Karpas-422 (cell line): ENCODE results near the gene EFCAB8. TPM values are rescaled to one million over a fixed set of nuclear protein-coding genes. Genes with fewer than 3 reads are reported as not detected.
"Not testable (repeated sequence)": the region's sequence is repeated elsewhere in the genome, so short reads cannot be mapped to it uniquely, and the experiment has no call there.

ENCODE experiments used
- DNase-seq: peaks from one replicate; pipeline ENCODE4 v3.0.0-alpha.2; 2015
- H2AFZ ChIP-seq: fragments of 200-600 bp; sonication (generic); 2 replicates; pipeline ENCODE4 v1.6.1; 2014; ENCODE audit warnings: antibody characterized with exemption, low read length, mixed read lengths
- H3K27ac ChIP-seq: fragments of 200-600 bp; sonication (generic); 2 replicates; pipeline ENCODE4 v1.5.1; 2014; ENCODE audit warnings: mild to moderate bottlenecking, low read length, moderate library complexity
- H3K27me3 ChIP-seq: fragments of 200-600 bp; sonication (generic); 2 replicates; pipeline ENCODE4 v1.6.1; 2014; ENCODE audit warnings: low read length, mixed read lengths
- H3K36me3 ChIP-seq: fragments of 200-600 bp; sonication (generic); 2 replicates; pipeline ENCODE4 v1.6.1; 2014; ENCODE audit warnings: low read length, mixed read lengths; ENCODE audit not compliant: insufficient read depth
- H3K4me1 ChIP-seq: fragments of 200-600 bp; sonication (generic); 2 replicates; pipeline ENCODE4 v1.6.1; 2014; ENCODE audit warnings: mild to moderate bottlenecking, low read length, mixed read lengths
- H3K4me2 ChIP-seq: fragments of 200-600 bp; sonication (generic); 2 replicates; pipeline ENCODE4 v1.6.1; 2014; ENCODE audit warnings: low read length, low read depth, mild to moderate bottlenecking; ENCODE audit not compliant: poor library complexity, severe bottlenecking
- H3K4me3 ChIP-seq: fragments of 200-600 bp; sonication (generic); 2 replicates; pipeline ENCODE4 v1.5.1; 2014; ENCODE audit warnings: mild to moderate bottlenecking, antibody characterized with exemption, low read length, mixed read lengths
- H3K79me2 ChIP-seq: fragments of 200-600 bp; sonication (generic); 2 replicates; pipeline ENCODE4 v1.6.1; 2014; ENCODE audit warnings: mild to moderate bottlenecking, low read length, mixed read lengths
- H3K9ac ChIP-seq: fragments of 200-600 bp; sonication (generic); 2 replicates; pipeline ENCODE4 v1.6.0; 2014; ENCODE audit warnings: low read length
- H3K9me2 ChIP-seq: fragments of 200-600 bp; sonication (generic), shearing (Covaris generic); replicated peaks from 2 replicates; pipeline ENCODE4 v1.6.0; 2014; ENCODE audit warnings: mild to moderate bottlenecking, low read length, moderate library complexity; ENCODE audit not compliant: insufficient read depth
- H3K9me3 ChIP-seq: fragments of 300-700, 200-600 bp; sonication (generic); 2 replicates; pipeline ENCODE4 v1.6.1; 2014; ENCODE audit warnings: low read length, mixed read lengths
- H4K20me1 ChIP-seq: fragments of 200-600 bp; sonication (generic); 2 replicates; pipeline ENCODE4 v1.6.1; 2014; ENCODE audit warnings: mild to moderate bottlenecking, antibody characterized with exemption, low read length, low read depth; ENCODE audit not compliant: insufficient read depth
- total RNA-seq: library from RNA; depleted of rRNA; stranded (reverse); fragments of >200 nt; shearing (Covaris generic); gene quantifications from 2 replicates; pipeline ENCODE4 v1.2.3, GENCODE V29; 2014; ENCODE audit warnings: low replicate concordance

The EFCAB8 gene
- total RNA-seq, 1 experiment from 2014 or later, result 1.2 TPM

GRCh38 chr20:32950539-32950938 is 91.8 kb downstream of the EFCAB8 start:
- H3K79me2 ChIP-seq, DNase-seq, H3K9ac ChIP-seq, H3K9me3 ChIP-seq, H3K4me2 ChIP-seq, H3K36me3 ChIP-seq, H4K20me1 ChIP-seq, H2AFZ ChIP-seq, H3K4me3 ChIP-seq, H3K27me3 ChIP-seq, H3K4me1 ChIP-seq, H3K27ac ChIP-seq, H3K9me2 ChIP-seq: not testable (repeated sequence)

- H3K27ac ChIP-seq, result no peak overlapping the region
- no peak overlapping the region for H3K4me2 ChIP-seq
- H3K9ac ChIP-seq, result no peak overlapping the region
- DNase-seq, result peak; percentile 34
- no peaks in the 10 kb centered on the region for H4K20me1 ChIP-seq
- H2AFZ ChIP-seq, result no peak overlapping the region
- no peaks in the 10 kb centered on the region for H3K9me2 ChIP-seq
- no peaks in the 10 kb centered on the region for H3K4me1 ChIP-seq
- no peak overlapping the region for H3K4me3 ChIP-seq
- H3K27me3 ChIP-seq, result no peaks in the 10 kb centered on the region
- no peaks in the 10 kb centered on the region for H3K36me3 ChIP-seq
- H3K9me3 ChIP-seq, result no peaks in the 10 kb centered on the region
- no peaks in the 10 kb centered on the region for H3K79me2 ChIP-seq
Measured at GRCh38 chr20:32957459-32957858, 98.7 kb downstream of the EFCAB8 start.

GRCh38 chr20:32958574-32958973 is 99.9 kb downstream of the EFCAB8 start:
- H3K9me2 ChIP-seq, result no peaks in the 10 kb centered on the region
- H3K36me3 ChIP-seq, result no peaks in the 10 kb centered on the region
- H3K27ac ChIP-seq, result no peak overlapping the region
- H3K79me2 ChIP-seq, result no peaks in the 10 kb centered on the region
- no peaks in the 10 kb centered on the region for H3K27me3 ChIP-seq
- no peaks in the 10 kb centered on the region for H3K4me1 ChIP-seq
- no peak overlapping the region for H3K9ac ChIP-seq
- no peak for DNase-seq
- no peak overlapping the region for H3K4me3 ChIP-seq
- H4K20me1 ChIP-seq, result no peaks in the 10 kb centered on the region
- no peak overlapping the region for H2AFZ ChIP-seq
- H3K4me2 ChIP-seq, result no peak overlapping the region
- no peaks in the 10 kb centered on the region for H3K9me3 ChIP-seq

GRCh38 chr20:32959351-32960221 is 100.9 kb downstream of the EFCAB8 start:
- H3K27me3 ChIP-seq, result no peaks in the 10 kb centered on the region
- H3K4me1 ChIP-seq, result no peaks in the 10 kb centered on the region
- H3K36me3 ChIP-seq, result no peaks in the 10 kb centered on the region
- H3K9me3 ChIP-seq, result no peaks in the 10 kb centered on the region
- no peaks in the 10 kb centered on the region for H3K79me2 ChIP-seq
- no peak for DNase-seq
- H3K4me3 ChIP-seq, result no peak overlapping the region
- H3K27ac ChIP-seq, result no peak overlapping the region
- H3K9ac ChIP-seq, result no peak overlapping the region
- no peak overlapping the region for H2AFZ ChIP-seq
- no peaks in the 10 kb centered on the region for H4K20me1 ChIP-seq
- H3K9me2 ChIP-seq, result no peaks in the 10 kb centered on the region
- no peak overlapping the region for H3K4me2 ChIP-seq

GRCh38 chr20:32960222-32960518 is 101.4 kb downstream of the EFCAB8 start:
- Histone ChIP-seq H4K20me1 (no peaks in the 10 kb centered on the region), H3K27me3 (no peaks in the 10 kb centered on the region), H3K4me1 (no peaks in the 10 kb centered on the region), H3K27ac (no peak overlapping the region), H3K4me2 (no peak overlapping the region), H3K9me3 (no peaks in the 10 kb centered on the region), H3K4me3 (no peak overlapping the region), H3K36me3 (no peaks in the 10 kb centered on the region), H3K9ac (no peak overlapping the region), H3K79me2 (no peaks in the 10 kb centered on the region), H3K9me2 (no peaks in the 10 kb centered on the region), H2AFZ (no peak overlapping the region)
- DNase-seq, result no peak

- H3K9ac ChIP-seq, result no peak overlapping the region
- no peak overlapping the region for H2AFZ ChIP-seq
- no peaks in the 10 kb centered on the region for H3K4me1 ChIP-seq
- no peaks in the 10 kb centered on the region for H3K27me3 ChIP-seq
- H3K79me2 ChIP-seq, result no peaks in the 10 kb centered on the region
- H3K9me2 ChIP-seq, result no peaks in the 10 kb centered on the region
- H3K9me3 ChIP-seq, result no peaks in the 10 kb centered on the region
- no peak overlapping the region for H3K4me2 ChIP-seq
- H4K20me1 ChIP-seq, result no peaks in the 10 kb centered on the region
- H3K4me3 ChIP-seq, result no peak overlapping the region
- no peak overlapping the region for H3K27ac ChIP-seq
- no peaks in the 10 kb centered on the region for H3K36me3 ChIP-seq
- peak; percentile 22 for DNase-seq
Measured at GRCh38 chr20:32960849-32961731, 102.4 kb downstream of the EFCAB8 start.

- no peak overlapping the region for H3K9ac ChIP-seq
Measured at GRCh38 chr20:32962053-32962452, 103.3 kb downstream of the EFCAB8 start.

GRCh38 chr20:32962646-32963045 is 103.9 kb downstream of the EFCAB8 start:
- H3K4me1 ChIP-seq, H3K27me3 ChIP-seq, H3K4me2 ChIP-seq, H3K9me3 ChIP-seq, H2AFZ ChIP-seq, DNase-seq, H3K27ac ChIP-seq, H3K36me3 ChIP-seq, H4K20me1 ChIP-seq, H3K9ac ChIP-seq, H3K4me3 ChIP-seq, H3K79me2 ChIP-seq, H3K9me2 ChIP-seq: not testable (repeated sequence)

More at GRCh38 chr20:32962053-32962452, 103.3 kb downstream of the EFCAB8 start:
- no peaks in the 10 kb centered on the region for H3K4me1 ChIP-seq
- no peaks in the 10 kb centered on the region for H3K79me2 ChIP-seq
- no peaks in the 10 kb centered on the region for H3K36me3 ChIP-seq
- H2AFZ ChIP-seq, result no peak overlapping the region
- H4K20me1 ChIP-seq, result no peaks in the 10 kb centered on the region
- no peaks in the 10 kb centered on the region for H3K27me3 ChIP-seq
- H3K9me3 ChIP-seq, result no peaks in the 10 kb centered on the region
- no peak overlapping the region for H3K4me2 ChIP-seq
- no peak for DNase-seq
- no peak overlapping the region for H3K4me3 ChIP-seq
- no peak overlapping the region for H3K27ac ChIP-seq
- no peaks in the 10 kb centered on the region for H3K9me2 ChIP-seq
